ENCODE results near the gene DDX39A. TPM values are rescaled to one million over a fixed set of nuclear protein-coding genes. Genes with fewer than 3 reads are reported as not detected.
A peak's percentile ranks its signal among the peaks of the same experiment; 100 is the strongest.

The DDX39A gene
- total RNA-seq, 3 donors from 2014 or later = 56.9 to 85.5 (median 66.5) TPM

DNA sequence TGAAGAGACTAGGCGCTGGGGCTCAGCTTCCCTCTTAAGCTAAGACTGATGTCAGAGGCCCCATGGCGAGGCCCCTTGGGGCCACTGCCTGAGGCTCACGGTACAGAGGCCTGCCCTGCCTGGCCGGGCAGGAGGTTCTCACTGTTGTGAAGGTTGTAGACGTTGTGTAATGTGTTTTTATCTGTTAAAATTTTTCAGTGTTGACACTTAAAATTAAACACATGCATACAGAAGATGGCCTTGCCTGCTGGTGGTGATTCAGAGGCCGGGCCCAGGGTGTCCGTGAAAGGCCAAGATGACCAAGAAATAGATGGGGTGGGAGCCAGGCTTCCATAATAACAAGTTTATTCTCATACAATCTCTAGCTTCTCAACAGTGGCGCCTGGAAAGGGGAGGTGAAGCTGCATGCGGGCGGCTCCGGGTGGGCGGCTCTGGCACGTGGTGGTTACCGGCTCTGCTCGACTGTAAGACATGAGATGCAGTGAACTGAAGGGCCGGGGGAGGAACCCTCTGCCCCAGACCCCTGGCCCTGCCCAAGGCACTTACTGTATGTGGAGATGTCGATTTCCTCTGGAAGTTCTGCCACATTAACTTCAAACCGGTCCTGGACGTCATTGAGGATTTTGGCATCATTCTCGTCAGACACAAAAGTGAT lies 10.5 kb downstream of the DDX39A start:
- intact Hi-C loops (cut with DNase I, micrococcal nuclease) = no loop called here
- H3K9me3 ChIP-seq = no peaks in the 10 kb centered on the region
- no peak overlapping the region for H3K4me3 ChIP-seq
- DNase-seq (no peak), ATAC-seq (no peak)
- TF ChIP-seq, protein P1, sequence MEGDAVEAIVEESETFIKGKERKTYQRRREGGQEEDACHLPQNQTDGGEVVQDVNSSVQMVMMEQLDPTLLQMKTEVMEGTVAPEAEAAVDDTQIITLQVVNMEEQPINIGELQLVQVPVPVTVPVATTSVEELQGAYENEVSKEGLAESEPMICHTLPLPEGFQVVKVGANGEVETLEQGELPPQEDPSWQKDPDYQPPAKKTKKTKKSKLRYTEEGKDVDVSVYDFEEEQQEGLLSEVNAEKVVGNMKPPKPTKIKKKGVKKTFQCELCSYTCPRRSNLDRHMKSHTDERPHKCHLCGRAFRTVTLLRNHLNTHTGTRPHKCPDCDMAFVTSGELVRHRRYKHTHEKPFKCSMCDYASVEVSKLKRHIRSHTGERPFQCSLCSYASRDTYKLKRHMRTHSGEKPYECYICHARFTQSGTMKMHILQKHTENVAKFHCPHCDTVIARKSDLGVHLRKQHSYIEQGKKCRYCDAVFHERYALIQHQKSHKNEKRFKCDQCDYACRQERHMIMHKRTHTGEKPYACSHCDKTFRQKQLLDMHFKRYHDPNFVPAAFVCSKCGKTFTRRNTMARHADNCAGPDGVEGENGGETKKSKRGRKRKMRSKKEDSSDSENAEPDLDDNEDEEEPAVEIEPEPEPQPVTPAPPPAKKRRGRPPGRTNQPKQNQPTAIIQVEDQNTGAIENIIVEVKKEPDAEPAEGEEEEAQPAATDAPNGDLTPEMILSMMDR (IDR thresholded peaks at IDR 0.05) = no peak
- H3K4me1 ChIP-seq (ENCODE audit: low read depth) = peaks cover 25% of the 10 kb centered on the region
- H3K36me3 ChIP-seq (ENCODE audit: low read depth) = peaks cover 9% of the 10 kb centered on the region

DNA sequence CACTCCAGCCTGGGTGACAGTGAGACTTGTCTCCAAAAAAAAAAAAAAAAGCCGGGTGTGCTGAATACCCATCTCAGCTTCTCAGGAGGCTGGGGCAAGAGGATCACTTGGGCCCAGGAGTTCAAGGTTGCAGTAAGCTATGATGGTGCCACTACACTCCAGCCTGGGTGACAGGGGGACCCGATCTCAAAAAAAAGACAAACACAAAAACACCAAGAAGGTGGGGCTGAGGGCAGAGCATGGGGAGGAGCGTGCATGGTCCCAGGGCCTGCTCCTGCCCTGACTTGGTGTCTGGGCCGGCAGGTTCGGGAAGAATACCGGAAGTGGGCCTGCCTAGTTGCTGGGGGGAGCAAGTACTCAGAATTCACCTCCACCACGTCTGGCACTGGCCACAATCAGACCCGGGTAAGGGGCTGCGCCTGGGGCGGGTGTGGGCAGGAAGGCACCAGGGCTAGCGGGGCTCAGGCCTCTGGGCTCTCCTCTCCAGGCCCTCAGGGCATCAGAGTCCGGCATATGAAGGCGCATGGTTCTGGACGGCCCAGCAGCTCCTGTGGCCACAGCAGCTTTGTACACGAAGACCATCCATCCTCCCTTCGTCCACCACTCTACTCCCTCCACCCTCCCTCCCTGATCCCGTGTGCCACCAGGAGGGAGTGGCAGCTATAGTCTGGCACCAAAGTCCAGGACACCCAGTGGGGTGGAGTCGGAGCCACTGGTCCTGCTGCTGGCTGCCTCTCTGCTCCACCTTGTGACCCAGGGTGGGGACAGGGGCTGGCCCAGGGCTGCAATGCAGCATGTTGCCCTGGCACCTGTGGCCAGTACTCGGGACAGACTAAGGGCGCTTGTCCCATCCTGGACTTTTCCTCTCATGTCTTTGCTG lies 11.3 kb downstream of the DDX39A start:
- no peak overlapping the region for H3K4me3 ChIP-seq
- peaks cover 25% of the 10 kb centered on the region for H3K4me1 ChIP-seq (ENCODE audit: low read depth)
- DNase-seq (peak; percentile 86 to 90 (median 87)), ATAC-seq (peak; percentile 79)
- H3K9me3 ChIP-seq = no peaks in the 10 kb centered on the region
- peaks cover 13% of the 10 kb centered on the region for H3K36me3 ChIP-seq (ENCODE audit: low read depth)
- TF ChIP-seq, protein P1 (IDR thresholded peaks at IDR 0.05) = no peak
- intact Hi-C loops (cut with DNase I, micrococcal nuclease) = no loop called here

DNA sequence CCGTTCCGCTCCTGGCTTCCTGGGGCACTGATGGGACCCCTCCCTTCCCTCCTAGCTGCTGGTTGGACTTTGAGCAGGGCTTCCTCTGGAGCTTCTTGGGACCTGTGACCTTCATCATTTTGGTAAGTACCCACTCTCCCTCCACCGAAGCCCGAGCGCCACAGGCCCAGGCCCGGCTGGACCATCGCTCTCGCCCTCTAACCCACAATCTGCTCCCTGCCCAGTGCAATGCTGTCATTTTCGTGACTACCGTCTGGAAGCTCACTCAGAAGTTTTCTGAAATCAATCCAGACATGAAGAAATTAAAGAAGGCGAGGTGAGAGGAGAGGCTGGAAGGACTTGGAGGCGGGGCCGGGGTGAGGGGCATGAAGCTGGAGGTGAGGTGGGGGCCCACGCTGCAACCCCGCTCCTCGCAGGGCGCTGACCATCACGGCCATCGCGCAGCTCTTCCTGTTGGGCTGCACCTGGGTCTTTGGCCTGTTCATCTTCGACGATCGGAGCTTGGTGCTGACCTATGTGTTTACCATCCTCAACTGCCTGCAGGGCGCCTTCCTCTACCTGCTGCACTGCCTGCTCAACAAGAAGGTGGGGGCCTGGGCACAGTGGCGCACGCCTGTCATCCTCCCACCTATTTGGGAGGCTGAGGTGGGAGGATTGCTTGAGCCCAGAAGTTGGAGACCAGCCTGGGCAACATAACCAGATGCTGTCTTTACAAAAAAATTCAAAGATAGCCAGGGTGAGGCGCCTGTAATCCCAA lies 12.3 kb downstream of the DDX39A start:
- H3K4me3 ChIP-seq = no peak overlapping the region
- TF ChIP-seq, protein P1 (IDR thresholded peaks at IDR 0.05) = no peak
- DNase-seq (no peak), ATAC-seq (no peak)
- no peaks in the 10 kb centered on the region for H3K9me3 ChIP-seq
- peaks cover 13% of the 10 kb centered on the region for H3K36me3 ChIP-seq (ENCODE audit: low read depth)
- intact Hi-C loops (cut with DNase I, micrococcal nuclease) = no loop called here
- H3K4me1 ChIP-seq (ENCODE audit: low read depth) = peaks cover 25% of the 10 kb centered on the region

DNA sequence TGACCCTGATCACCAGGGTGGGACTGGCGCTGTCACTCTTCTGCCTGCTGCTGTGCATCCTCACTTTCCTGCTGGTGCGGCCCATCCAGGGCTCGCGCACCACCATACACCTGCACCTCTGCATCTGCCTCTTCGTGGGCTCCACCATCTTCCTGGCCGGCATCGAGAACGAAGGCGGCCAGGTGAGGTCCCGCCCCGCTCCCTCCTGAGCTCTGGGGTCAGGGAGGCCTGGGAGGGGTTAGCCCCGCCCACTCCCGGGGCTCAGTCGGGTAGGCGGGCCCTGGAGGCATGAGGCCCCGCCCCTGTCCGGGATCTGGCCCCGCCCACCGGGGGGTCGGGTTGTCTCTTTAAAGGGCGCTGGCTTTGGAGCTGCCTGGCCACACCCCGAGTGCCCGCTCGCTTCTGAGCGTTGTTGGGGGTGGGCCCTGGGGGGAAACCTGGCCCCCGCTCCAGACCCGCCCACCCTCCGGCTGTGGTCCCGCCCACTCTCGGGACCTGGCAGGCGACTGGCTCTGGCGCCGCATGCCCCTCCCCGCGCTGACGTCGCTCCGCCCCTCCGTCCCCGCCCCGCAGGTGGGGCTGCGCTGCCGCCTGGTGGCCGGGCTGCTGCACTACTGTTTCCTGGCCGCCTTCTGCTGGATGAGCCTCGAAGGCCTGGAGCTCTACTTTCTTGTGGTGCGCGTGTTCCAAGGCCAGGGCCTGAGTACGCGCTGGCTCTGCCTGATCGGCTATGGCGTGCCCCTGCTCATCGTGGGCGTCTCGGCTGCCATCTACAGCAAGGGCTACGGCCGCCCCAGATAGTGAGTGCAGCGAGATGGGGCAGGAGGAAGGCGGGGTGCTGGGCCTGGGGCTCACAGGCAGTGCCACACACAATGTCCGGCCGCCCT lies 13.1 kb downstream of the DDX39A start:
- intact Hi-C loops (cut with DNase I, micrococcal nuclease) = no loop called here
- H3K4me3 ChIP-seq = no peak overlapping the region
- peaks cover 25% of the 10 kb centered on the region for H3K4me1 ChIP-seq (ENCODE audit: low read depth)
- H3K36me3 ChIP-seq (ENCODE audit: low read depth) = peaks cover 16% of the 10 kb centered on the region
- TF ChIP-seq, protein P1 (IDR thresholded peaks at IDR 0.05) = peak; percentile 86
- peak; percentile 84 to 89 (median 89) for DNase-seq
- peak; percentile 75 for ATAC-seq
- no peaks in the 10 kb centered on the region for H3K9me3 ChIP-seq

DNA sequence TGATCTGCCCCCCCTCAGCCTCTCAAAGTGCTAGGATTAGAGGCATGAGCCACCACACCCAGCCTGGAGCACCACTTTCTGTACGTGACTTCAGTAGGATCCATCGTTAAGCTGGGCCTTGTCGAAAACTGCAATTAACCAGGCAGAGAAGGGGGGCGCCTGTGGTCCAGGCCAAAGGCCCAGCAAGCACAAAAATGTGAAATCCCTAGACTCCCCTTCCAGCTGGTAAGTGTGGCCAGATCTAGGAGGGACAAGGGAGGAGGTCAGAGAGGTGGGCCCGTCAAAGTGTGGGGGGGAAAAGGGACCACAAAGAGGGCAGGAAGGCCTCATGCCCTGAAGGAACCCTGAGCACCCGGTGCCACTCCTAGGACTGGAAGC lies 13.8 kb downstream of the DDX39A start:
- ATAC-seq (no peak), DNase-seq (no peak)
- TF ChIP-seq, protein P1 (IDR thresholded peaks at IDR 0.05) = no peak
- Histone ChIP-seq H3K36me3 (ENCODE audit: low read depth) (peaks cover 11% of the 10 kb centered on the region), H3K9me3 (no peaks in the 10 kb centered on the region), H3K4me1 (ENCODE audit: low read depth) (peaks cover 25% of the 10 kb centered on the region), H3K4me3 (no peak overlapping the region)
- intact Hi-C loops (cut with DNase I, micrococcal nuclease) = no loop called here

Data from mucosa of descending colon (tissue), 3 donors.